Cardiac muscle cell (in vitro differentiated cells and primary cell): ENCODE data around the gene DIPK1A. TPM values are rescaled to one million over a fixed set of nuclear protein-coding genes. Genes with fewer than 3 reads are reported as not detected.

Experiments used
- DNase-seq, 2 donors: peaks; one replicate each; pipeline versions ENCODE4 v3.0.0 to v3.0.0-alpha.2; 2010 to 2017; ENCODE audit warnings: low read depth in 1 of 2, low spot score in 1 of 2
- H3K27ac ChIP-seq: fragments of 200-600 bp; sonication (generic); 2 replicates; pipeline ENCODE4 v1.5.1; 2016
- H3K27me3 ChIP-seq: fragments of 200-600 bp; sonication (generic); 2 replicates; pipeline ENCODE4 v1.6.0; 2016; ENCODE audit warnings: control low read depth
- H3K36me3 ChIP-seq: fragments of 200-600 bp; sonication (generic); 2 replicates; pipeline ENCODE4 v1.5.1; 2016; ENCODE audit warnings: control low read depth
- H3K4me1 ChIP-seq: fragments of 200-600 bp; sonication (generic); 2 replicates; pipeline ENCODE4 v1.8.1; 2017; ENCODE audit warnings: low read depth, mild to moderate bottlenecking, mixed run types
- H3K4me3 ChIP-seq: fragments of 200-600 bp; sonication (generic); 2 replicates; pipeline ENCODE4 v1.5.1; 2016; ENCODE audit warnings: mild to moderate bottlenecking
- H3K9me3 ChIP-seq: fragments of 200-600 bp; sonication (generic); 2 replicates; pipeline ENCODE4 v1.5.1; 2017; ENCODE audit warnings: low read depth, mild to moderate bottlenecking, control low read depth
- polyA plus RNA-seq: library from polyadenylated mRNA; unstranded; fragments of >200 nt; fragmentation: Nextera tagmentation; extraction: Ambion mirVana; gene quantifications from 2 replicates; pipeline ENCODE4 v1.2.1, GENCODE V29; 2016
- total RNA-seq: library from RNA; depleted of rRNA; stranded (reverse); fragments of >200 nt; gene quantifications from 2 replicates; pipeline ENCODE4 v1.2.3, GENCODE V29; 2016
- TF ChIP-seq, protein P1 (sequence below): IDR thresholded peaks from 2 replicates; pipeline ENCODE4 v1.5.1; 2012; ENCODE audit warnings: low read depth, mild to moderate bottlenecking, low read length

Gene DIPK1A
- total and polyA plus RNA-seq, 2 experiments from 2014 or later = 7.7 to 16.6 TPM

DNA sequence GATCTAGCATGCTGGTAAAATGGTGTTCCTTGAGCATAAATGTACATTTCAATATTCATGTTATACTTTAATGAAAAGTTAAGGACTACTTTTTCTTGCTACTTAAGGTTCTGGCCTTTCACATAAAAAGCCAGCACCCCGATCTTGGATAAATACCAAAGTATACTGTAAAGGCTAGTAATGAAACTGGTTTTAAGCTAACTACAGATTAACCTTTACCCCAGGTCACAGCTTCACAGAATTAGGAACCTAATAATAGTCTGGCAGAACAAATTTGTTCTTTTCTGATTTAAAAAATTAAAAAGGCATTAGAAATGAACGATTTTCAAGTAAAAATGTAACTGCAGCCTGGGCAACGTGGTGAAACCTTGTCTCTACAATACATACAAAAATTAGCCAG is 23.5 kb downstream of the DIPK1A start:
- H3K36me3 ChIP-seq = no peaks in the 10 kb centered on the region
- H3K4me3 ChIP-seq = no peak overlapping the region
- no peaks in the 10 kb centered on the region for H3K27me3 ChIP-seq
- DNase-seq = no peak
- no peaks in the 10 kb centered on the region for H3K9me3 ChIP-seq
- peaks cover 12% of the 10 kb centered on the region for H3K4me1 ChIP-seq
- H3K27ac ChIP-seq = no peak overlapping the region
- TF ChIP-seq, protein P1, sequence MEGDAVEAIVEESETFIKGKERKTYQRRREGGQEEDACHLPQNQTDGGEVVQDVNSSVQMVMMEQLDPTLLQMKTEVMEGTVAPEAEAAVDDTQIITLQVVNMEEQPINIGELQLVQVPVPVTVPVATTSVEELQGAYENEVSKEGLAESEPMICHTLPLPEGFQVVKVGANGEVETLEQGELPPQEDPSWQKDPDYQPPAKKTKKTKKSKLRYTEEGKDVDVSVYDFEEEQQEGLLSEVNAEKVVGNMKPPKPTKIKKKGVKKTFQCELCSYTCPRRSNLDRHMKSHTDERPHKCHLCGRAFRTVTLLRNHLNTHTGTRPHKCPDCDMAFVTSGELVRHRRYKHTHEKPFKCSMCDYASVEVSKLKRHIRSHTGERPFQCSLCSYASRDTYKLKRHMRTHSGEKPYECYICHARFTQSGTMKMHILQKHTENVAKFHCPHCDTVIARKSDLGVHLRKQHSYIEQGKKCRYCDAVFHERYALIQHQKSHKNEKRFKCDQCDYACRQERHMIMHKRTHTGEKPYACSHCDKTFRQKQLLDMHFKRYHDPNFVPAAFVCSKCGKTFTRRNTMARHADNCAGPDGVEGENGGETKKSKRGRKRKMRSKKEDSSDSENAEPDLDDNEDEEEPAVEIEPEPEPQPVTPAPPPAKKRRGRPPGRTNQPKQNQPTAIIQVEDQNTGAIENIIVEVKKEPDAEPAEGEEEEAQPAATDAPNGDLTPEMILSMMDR = no peak

DNA sequence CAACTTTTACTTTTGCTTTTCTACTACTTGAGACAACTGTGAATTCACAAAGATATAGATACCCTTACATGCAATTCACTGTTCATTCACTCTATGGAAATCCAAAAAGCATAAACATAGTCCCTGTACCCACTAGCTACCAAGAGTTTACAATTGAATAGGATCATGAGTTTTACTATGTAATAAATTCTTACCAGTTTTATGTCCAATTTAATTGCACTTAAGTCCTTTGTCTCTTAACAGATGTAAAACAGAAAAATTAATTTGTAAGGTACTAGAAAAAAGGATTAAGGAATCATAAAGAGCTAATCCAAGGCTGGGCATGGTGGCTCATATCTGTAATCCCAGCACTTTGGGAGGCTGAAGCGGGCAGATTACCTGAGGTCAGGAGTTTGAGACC is 24.4 kb downstream of the DIPK1A start:
- H3K36me3 ChIP-seq = no peaks in the 10 kb centered on the region
- no peak for DNase-seq
- no peak overlapping the region for H3K4me3 ChIP-seq
- H3K9me3 ChIP-seq = no peaks in the 10 kb centered on the region
- TF ChIP-seq, protein P1 = no peak
- no peaks in the 10 kb centered on the region for H3K27me3 ChIP-seq
- peaks cover 12% of the 10 kb centered on the region for H3K4me1 ChIP-seq
- H3K27ac ChIP-seq = no peak overlapping the region

DNA sequence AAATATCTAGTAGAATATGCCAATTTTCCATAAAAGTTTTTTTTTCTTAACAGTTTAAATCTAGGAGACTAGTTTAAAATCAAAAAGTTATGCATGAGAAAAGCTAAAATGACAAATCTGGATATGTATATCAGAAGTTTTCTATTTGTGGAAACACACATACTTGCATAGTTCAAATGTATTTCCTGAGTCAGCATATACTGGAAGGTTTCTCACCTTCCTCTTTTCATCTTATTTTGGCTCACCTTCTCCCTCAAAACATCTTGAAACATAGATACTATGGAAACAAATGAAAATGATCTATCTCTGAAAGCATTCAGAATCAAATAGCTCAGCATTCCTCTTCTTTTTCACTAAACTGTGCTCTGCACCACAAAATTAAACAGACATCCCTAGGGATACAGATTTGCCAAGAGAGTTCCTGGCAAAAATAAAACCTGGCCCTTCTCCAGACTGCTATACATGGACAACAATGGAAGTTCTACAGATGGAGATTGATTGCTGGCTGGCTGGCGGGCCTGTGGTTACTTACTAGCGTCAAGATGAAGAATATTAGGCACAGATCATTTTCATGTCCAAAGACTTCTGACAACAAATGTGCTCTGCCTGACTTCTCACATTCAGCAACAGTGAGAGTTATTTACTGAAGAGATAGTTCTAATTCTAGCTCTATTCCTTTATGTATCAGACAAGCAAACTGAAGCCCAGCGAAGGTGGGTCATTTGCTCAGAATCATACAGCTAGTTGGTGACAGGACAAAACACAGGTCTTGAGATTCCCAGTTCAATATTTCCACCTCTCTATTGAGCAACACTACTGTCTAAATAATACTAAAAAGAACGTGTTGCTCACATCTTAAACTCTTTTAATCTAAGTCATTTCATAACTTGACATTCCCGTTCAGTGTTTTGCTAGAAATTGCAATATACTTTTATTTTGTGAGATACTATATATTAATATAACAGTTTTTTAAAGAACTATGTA is 26.6 kb downstream of the DIPK1A start:
- Histone ChIP-seq H3K36me3 (no peaks in the 10 kb centered on the region), H3K27ac (peak overlapping the region; percentile 59), H3K27me3 (no peaks in the 10 kb centered on the region), H3K9me3 (no peaks in the 10 kb centered on the region), H3K4me3 (no peak overlapping the region), H3K4me1 (peaks cover 12% of the 10 kb centered on the region)
- peak in 1 of 2 donors; percentile 97 for DNase-seq
- TF ChIP-seq, protein P1 = no peak

DNA sequence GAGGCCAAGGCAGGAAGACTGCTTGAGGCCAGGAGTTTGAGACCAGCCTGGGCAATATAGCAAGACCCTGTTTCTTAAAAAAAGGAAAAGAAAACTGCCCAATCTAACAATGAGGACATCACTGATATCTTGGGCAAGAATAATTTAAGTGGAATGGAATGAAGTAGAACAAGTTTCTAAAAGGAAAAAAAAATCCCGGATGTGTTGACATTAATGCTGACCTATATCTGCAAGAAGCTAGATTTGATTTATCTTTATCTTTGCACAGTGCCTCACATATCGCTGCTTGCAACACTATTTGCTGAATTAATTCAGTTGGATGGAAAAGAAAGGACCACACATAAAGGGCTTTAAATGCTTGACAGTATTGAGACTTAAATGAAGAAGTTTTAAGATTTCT is 27.8 kb downstream of the DIPK1A start:
- Histone ChIP-seq H3K9me3 (no peaks in the 10 kb centered on the region), H3K27ac (no peak overlapping the region)
- peak in 1 of 2 donors; percentile 60 for DNase-seq

DNA sequence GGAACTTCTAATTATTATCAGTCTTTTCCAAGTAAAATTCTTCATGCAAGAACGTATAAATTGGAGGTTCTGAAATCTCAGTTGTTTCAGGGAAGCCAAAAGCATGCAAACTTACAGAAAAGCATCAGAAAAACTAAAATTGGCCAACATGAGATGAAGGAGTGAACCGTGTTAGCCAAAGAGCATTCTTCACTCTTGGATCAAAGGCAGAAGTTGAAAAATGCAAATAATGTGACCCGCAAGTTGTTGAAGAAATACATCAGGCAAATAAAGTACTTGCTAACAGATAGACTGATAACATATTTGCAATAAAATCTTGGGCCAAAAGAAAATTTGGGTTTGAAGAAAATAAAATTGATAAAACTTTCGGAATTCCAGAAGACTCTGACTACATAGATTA is 29.6 kb downstream of the DIPK1A start:
- no peak for DNase-seq
- Histone ChIP-seq H3K27ac (no peak overlapping the region), H3K9me3 (no peaks in the 10 kb centered on the region), H3K4me1 (peaks cover 12% of the 10 kb centered on the region), H3K36me3 (no peaks in the 10 kb centered on the region), H3K4me3 (no peak overlapping the region), H3K27me3 (no peaks in the 10 kb centered on the region)
- TF ChIP-seq, protein P1 = no peak

More for the DNA sequence above, 27.8 kb downstream of the DIPK1A start:
- Histone ChIP-seq H3K4me1 (peaks cover 12% of the 10 kb centered on the region), H3K4me3 (no peak overlapping the region), H3K27me3 (no peaks in the 10 kb centered on the region), H3K36me3 (no peaks in the 10 kb centered on the region)
- TF ChIP-seq, protein P1 = no peak
